ENCODE data around the gene USP51.
A peak's percentile ranks its signal among the peaks of the same experiment; 100 is the strongest.

Gene USP51

GRCh38 chrX:55489314-55490009 lies at the start of gene USP51:
Gene USP51, minus strand, starts transcription at chrX:55489848. Its CDS starts 909 bp downstream, at chrX:55488939.
- H3K27ac ChIP-seq (ENCODE audit: low read depth, low read length): peak within 1 kb of the TSS; percentile 63
- H3K9me3 ChIP-seq (ENCODE audit: insufficient read depth, low read length): no peaks in the 10 kb centered on the region
- H3K9me2 ChIP-seq (replicated peaks; ENCODE audit: insufficient read depth, low read length): no peaks in the 10 kb centered on the region
- H3K27me3 ChIP-seq (ENCODE audit: low read length): no peaks in the 10 kb centered on the region
- no peaks in the 10 kb centered on the region for H4K20me1 ChIP-seq (ENCODE audit: low read depth, low read length)
- no peaks in the 10 kb centered on the region for H3K79me2 ChIP-seq (ENCODE audit: insufficient read depth, low read length)
- no peak for TF ChIP-seq EZH2phosphoT487 (conservative IDR thresholded peaks at IDR 0.05; ENCODE audit: low read length)
- no peak for TF ChIP-seq CTCF (IDR thresholded peaks at IDR 0.05; ENCODE audit: insufficient read depth, low read length, poor library complexity, severe bottlenecking)
- peak within 1 kb of the TSS; percentile 87 for H2AFZ ChIP-seq (ENCODE audit: low read depth, low read length, severe bottlenecking)
- no peaks in the 10 kb centered on the region for H3F3A ChIP-seq (ENCODE audit: insufficient read depth)
- H3K4me3 ChIP-seq (ENCODE audit: insufficient read depth, low read length, poor library complexity, severe bottlenecking): peak within 1 kb of the TSS; percentile 62
- peak within 1 kb of the TSS; percentile 83 for H3K4me2 ChIP-seq (ENCODE audit: low read depth, low read length, poor library complexity, severe bottlenecking)
- no peaks in the 10 kb centered on the region for H3K36me3 ChIP-seq (ENCODE audit: low read length)
- peak within 1 kb of the TSS; percentile 73 for H3K9ac ChIP-seq (ENCODE audit: low read length)

DNA sequence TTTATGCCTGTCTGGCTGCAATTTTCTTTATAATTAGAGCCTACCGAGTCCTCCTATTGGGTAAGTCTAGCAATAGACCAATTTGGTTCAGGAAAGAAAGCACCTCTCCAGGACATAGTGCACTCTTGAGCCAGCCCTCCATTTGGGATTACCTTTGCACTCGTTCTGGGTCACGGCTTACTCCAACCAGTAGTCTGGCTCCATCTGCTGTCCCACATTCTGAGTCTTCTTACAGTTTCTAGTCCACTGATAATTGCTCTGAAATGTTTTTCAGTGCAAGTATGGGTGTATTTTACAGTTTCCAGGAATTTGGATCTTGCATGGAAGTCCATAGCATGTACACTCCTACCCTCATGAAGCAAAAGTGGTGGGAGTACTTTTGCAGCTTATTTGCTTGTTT lies 34.8 kb upstream of the USP51 start:
- no peak overlapping the region for H3K4me3 ChIP-seq (ENCODE audit: insufficient read depth, low read length, poor library complexity, severe bottlenecking)
- H3K27me3 ChIP-seq (ENCODE audit: low read length): no peaks in the 10 kb centered on the region
- H3K36me3 ChIP-seq (ENCODE audit: low read length): no peaks in the 10 kb centered on the region
- no peaks in the 10 kb centered on the region for H3K9me3 ChIP-seq (ENCODE audit: insufficient read depth, low read length)
- no peaks in the 10 kb centered on the region for H3K9me2 ChIP-seq (replicated peaks; ENCODE audit: insufficient read depth, low read length)
- no peaks in the 10 kb centered on the region for H4K20me1 ChIP-seq (ENCODE audit: low read depth, low read length)
- H3F3A ChIP-seq (ENCODE audit: insufficient read depth): no peaks in the 10 kb centered on the region
- TF ChIP-seq EZH2phosphoT487 (conservative IDR thresholded peaks at IDR 0.05; ENCODE audit: low read length) (no peak), CTCF (IDR thresholded peaks at IDR 0.05; ENCODE audit: insufficient read depth, low read length, poor library complexity, severe bottlenecking) (no peak)
- H3K9ac ChIP-seq (ENCODE audit: low read length): no peak overlapping the region
- H3K27ac ChIP-seq (ENCODE audit: low read depth, low read length): no peak overlapping the region
- no peak overlapping the region for H2AFZ ChIP-seq (ENCODE audit: low read depth, low read length, severe bottlenecking)
- no peaks in the 10 kb centered on the region for H3K79me2 ChIP-seq (ENCODE audit: insufficient read depth, low read length)
- no peak overlapping the region for H3K4me2 ChIP-seq (ENCODE audit: low read depth, low read length, poor library complexity, severe bottlenecking)

GRCh38 chrX:55523356-55523755 lies 33.7 kb upstream of the USP51 start:
- H3K9ac ChIP-seq (ENCODE audit: low read length): no peak overlapping the region
- no peak overlapping the region for H2AFZ ChIP-seq (ENCODE audit: low read depth, low read length, severe bottlenecking)
- H3F3A ChIP-seq (ENCODE audit: insufficient read depth): no peaks in the 10 kb centered on the region
- H4K20me1 ChIP-seq (ENCODE audit: low read depth, low read length): no peaks in the 10 kb centered on the region
- H3K36me3 ChIP-seq (ENCODE audit: low read length): no peaks in the 10 kb centered on the region
- H3K4me3 ChIP-seq (ENCODE audit: insufficient read depth, low read length, poor library complexity, severe bottlenecking): no peak overlapping the region
- no peaks in the 10 kb centered on the region for H3K9me2 ChIP-seq (replicated peaks; ENCODE audit: insufficient read depth, low read length)
- H3K79me2 ChIP-seq (ENCODE audit: insufficient read depth, low read length): no peaks in the 10 kb centered on the region
- no peak overlapping the region for H3K4me2 ChIP-seq (ENCODE audit: low read depth, low read length, poor library complexity, severe bottlenecking)
- H3K9me3 ChIP-seq (ENCODE audit: insufficient read depth, low read length): no peaks in the 10 kb centered on the region
- no peaks in the 10 kb centered on the region for H3K27me3 ChIP-seq (ENCODE audit: low read length)
- H3K27ac ChIP-seq (ENCODE audit: low read depth, low read length): no peak overlapping the region
- TF ChIP-seq EZH2phosphoT487 (conservative IDR thresholded peaks at IDR 0.05; ENCODE audit: low read length) (no peak), CTCF (IDR thresholded peaks at IDR 0.05; ENCODE audit: insufficient read depth, low read length, poor library complexity, severe bottlenecking) (no peak)
